ENCODE data around the gene TDRD12.
"Not testable (repeated sequence)": the region's sequence is repeated elsewhere in the genome, so short reads cannot be mapped to it uniquely, and the experiment has no call there.

The TDRD12 gene

GRCh38 chr19:32864318-32865007 lies 144.9 kb downstream of the TDRD12 start:
- DNase-seq (ENCODE audit: insufficient read length, low spot score) (no peak), FAIRE-seq (no peak)

- FAIRE-seq, result no peak
- DNase-seq (ENCODE audit: insufficient read length, low spot score), result no peak
Observed at GRCh38 chr19:32865326-32865725, 145.8 kb downstream of the TDRD12 start.

GRCh38 chr19:32866061-32866460 lies 146.5 kb downstream of the TDRD12 start:
- DNase-seq (ENCODE audit: insufficient read length, low spot score), result no peak
- no peak for FAIRE-seq

GRCh38 chr19:32866564-32867265 lies 147.1 kb downstream of the TDRD12 start:
- FAIRE-seq (no peak), DNase-seq (ENCODE audit: insufficient read length, low spot score) (no peak)

GRCh38 chr19:32867436-32867835 lies 147.9 kb downstream of the TDRD12 start:
- FAIRE-seq, result not testable (repeated sequence)

GRCh38 chr19:32868206-32868950 lies 148.8 kb downstream of the TDRD12 start:
- DNase-seq (ENCODE audit: insufficient read length, low spot score) (no peak), FAIRE-seq (no peak)

More at GRCh38 chr19:32867436-32867835, 147.9 kb downstream of the TDRD12 start:
- not testable (repeated sequence) for DNase-seq (ENCODE audit: insufficient read length, low spot score)

GRCh38 chr19:32869369-32869965 lies 149.9 kb downstream of the TDRD12 start, which contains the start of gene SLC7A9:
Gene SLC7A9 (minus strand): TSS chr19:32869767. CDS start chr19:32868534, 1,233 bp downstream.
- no peak for DNase-seq (ENCODE audit: insufficient read length, low spot score)
- FAIRE-seq, result no peak

GRCh38 chr19:32869966-32870573 lies 150.5 kb downstream of the TDRD12 start:
- DNase-seq (ENCODE audit: insufficient read length, low spot score) (no peak), FAIRE-seq (no peak)

GRCh38 chr19:32870981-32871451 lies 151.4 kb downstream of the TDRD12 start:
- FAIRE-seq, result no peak

GRCh38 chr19:32872391-32872790 lies 152.8 kb downstream of the TDRD12 start:
- DNase-seq (ENCODE audit: insufficient read length, low spot score) (no peak), FAIRE-seq (no peak)

More at GRCh38 chr19:32870981-32871451, 151.4 kb downstream of the TDRD12 start:
- no peak for DNase-seq (ENCODE audit: insufficient read length, low spot score)

GRCh38 chr19:32873247-32873959 lies 153.8 kb downstream of the TDRD12 start:
- DNase-seq (ENCODE audit: insufficient read length, low spot score) (no peak), FAIRE-seq (no peak)

GRCh38 chr19:32874605-32875004 lies 155.0 kb downstream of the TDRD12 start:
- DNase-seq (ENCODE audit: insufficient read length, low spot score) (no peak), FAIRE-seq (no peak)

GRCh38 chr19:32875428-32875827 lies 155.9 kb downstream of the TDRD12 start:
- no peak for FAIRE-seq
- DNase-seq (ENCODE audit: insufficient read length, low spot score), result no peak

GRCh38 chr19:32876236-32876918 lies 156.8 kb downstream of the TDRD12 start:
- no peak for FAIRE-seq
- DNase-seq (ENCODE audit: insufficient read length, low spot score), result no peak

GRCh38 chr19:32876919-32877285 lies 157.3 kb downstream of the TDRD12 start:
- DNase-seq (ENCODE audit: insufficient read length, low spot score) (no peak), FAIRE-seq (no peak)

Data from HTR-8/SVneo (cell line).